B cell (primary cell): ENCODE results near the gene NOS3. TPM values are rescaled to one million over a fixed set of nuclear protein-coding genes. Genes with fewer than 3 reads are reported as not detected.

Experiments
- ATAC-seq: fragments of 200-7000 bp; cut with Tn5 transposase; one replicate; pipeline ENCODE4 v1.10.0; 2021; ENCODE audit warnings: low read depth, mild to moderate bottlenecking, moderate number of reproducible peaks, moderate library complexity
- CTCF ChIA-PET: fragments of 350-600 bp; sonication (Branson Sonifier 250); formaldehyde crosslinking; loops from one replicate; lab custom pipeline; 2021; ENCODE audit warnings: antibody characterized with exemption, inconsistent platforms; lab: Charles Lee
- POLR2A ChIA-PET: fragments of 350-600 bp; sonication (Branson Sonifier 250); formaldehyde crosslinking; loops from one replicate; lab custom pipeline; 2021; ENCODE audit warnings: antibody characterized with exemption; lab: Charles Lee
- DNase-seq: peaks from one replicate; pipeline ENCODE4 v3.0.0; 2013
- H2AFZ ChIP-seq: 2 replicates; pipeline ENCODE4 v1.6.1; 2012; ENCODE audit warnings: mild to moderate bottlenecking, low read depth, low read length; ENCODE audit not compliant: insufficient read depth, poor library complexity, severe bottlenecking
- H3K27ac ChIP-seq, 2 donors: 1 replicate in 1 of 2; 2 replicates in 1 of 2; pipeline ENCODE4 v1.5.1; 2012 to 2013; ENCODE audit warnings: low read length in 2 of 2, mild to moderate bottlenecking in 2 of 2, moderate library complexity in 1 of 2
- H3K27me3 ChIP-seq, 4 experiments: fragments of 200-600 bp in 1 of 4; sonication (generic) in 1 of 4; replicated peaks in 1 of 4; 1 replicate in 2 of 4; 2 replicates in 2 of 4; pipeline versions ENCODE4 v1.6.1 to v1.7.0; 2013 to 2016; ENCODE audit warnings: low read length in 3 of 4, mild to moderate bottlenecking in 2 of 4, mixed read lengths in 1 of 4, moderate library complexity in 1 of 4; ENCODE audit not compliant: insufficient read depth in 4 of 4, control insufficient read depth in 3 of 4; ENCODE audit errors: control extremely low read depth in 1 of 4
- H3K36me3 ChIP-seq, 2 experiments: replicated peaks in 1 of 2; 1 replicate in 1 of 2; 2 replicates in 1 of 2; pipeline versions ENCODE4 v1.6.1 to v1.7.1; 2013; ENCODE audit warnings: low read length in 1 of 2; ENCODE audit not compliant: insufficient read depth in 2 of 2, control insufficient read depth in 1 of 2; ENCODE audit errors: control extremely low read depth in 1 of 2, extremely low read depth in 1 of 2
- H3K4me1 ChIP-seq, 2 donors: fragments of 200-600 bp in 1 of 2; sonication (generic) in 1 of 2; 1 replicate in 1 of 2; 2 replicates in 1 of 2; pipeline versions ENCODE4 v1.5.1 to v1.6.1; 2013 to 2017; ENCODE audit warnings: low read length in 2 of 2; ENCODE audit not compliant: control insufficient read depth in 2 of 2, insufficient read depth in 2 of 2
- H3K4me2 ChIP-seq: replicated peaks from 2 replicates; pipeline ENCODE3; 2012; ENCODE audit warnings: mild to moderate bottlenecking, low read depth, low read length; ENCODE audit not compliant: poor library complexity, severe bottlenecking
- H3K4me3 ChIP-seq, 5 experiments: fragments of 200-600 bp in 1 of 5; sonication (generic) in 1 of 5; 1 replicate in 3 of 5; 2 replicates in 2 of 5; pipeline versions ENCODE4 v1.5.1 to v1.7.0; 2011 to 2016; ENCODE audit warnings: low read length in 4 of 5, mild to moderate bottlenecking in 4 of 5, low read depth in 2 of 5, control low read depth in 1 of 5, moderate library complexity in 1 of 5; ENCODE audit not compliant: insufficient read depth in 1 of 5; ENCODE audit errors: control extremely low read depth in 1 of 5, extremely low read depth in 1 of 5
- H3K79me2 ChIP-seq: fragments of 200-600 bp; sonication (generic); one replicate; pipeline ENCODE4 v1.6.0; 2016; ENCODE audit warnings: low read length; ENCODE audit not compliant: control insufficient read depth, insufficient read depth
- H3K9ac ChIP-seq: fragments of 200-600 bp; sonication (generic); 2 replicates; pipeline ENCODE4 v1.6.1; 2017; ENCODE audit warnings: mild to moderate bottlenecking, low read length, moderate library complexity
- H3K9me3 ChIP-seq, 3 donors: one replicate each; pipeline versions ENCODE4 v1.6.1 to v1.7.1; 2013; ENCODE audit warnings: low read length in 2 of 3; ENCODE audit not compliant: control insufficient read depth in 2 of 3, insufficient read depth in 1 of 3; ENCODE audit errors: control extremely low read depth in 1 of 3
- H4K20me1 ChIP-seq: 2 replicates; pipeline ENCODE4 v1.6.0; 2012; ENCODE audit warnings: mild to moderate bottlenecking, low read length; ENCODE audit not compliant: insufficient read depth, control insufficient read depth, poor library complexity, severe bottlenecking
- H3K27ac Mint-ChIP-seq: one replicate; pipeline ENCODE4 v1.8.0; 2021; ENCODE audit warnings: mixed read lengths
- H3K27me3 Mint-ChIP-seq: one replicate; pipeline ENCODE4 v1.8.0; 2021; ENCODE audit warnings: mixed read lengths
- H3K4me1 Mint-ChIP-seq: one replicate; pipeline ENCODE4 v1.8.0; 2021; ENCODE audit warnings: mixed read lengths
- H3K4me3 Mint-ChIP-seq: one replicate; pipeline ENCODE4 v1.8.0; 2021; ENCODE audit warnings: mixed read lengths
- H3K9me3 Mint-ChIP-seq: one replicate; pipeline ENCODE4 v1.8.0; 2022; ENCODE audit warnings: mixed read lengths; ENCODE audit not compliant: insufficient read depth
- CTCF ChIP-seq: fragments of 200-600 bp; IDR thresholded peaks from one replicate; pipeline ENCODE4 v1.8.0; 2022; ENCODE audit warnings: antibody characterized with exemption, mild to moderate bottlenecking
- EZH2 ChIP-seq: IDR thresholded peaks from 2 replicates; pipeline ENCODE4 v1.6.1; 2012; ENCODE audit warnings: borderline replicate concordance, low read depth, mild to moderate bottlenecking, moderate library complexity, low read length; ENCODE audit not compliant: insufficient read depth, poor library complexity, severe bottlenecking
- WGBS: methylation state at CpG from one replicate; pipeline ENCODE4 v1.1.5; 2013; ENCODE audit warnings: missing lambda C conversion rate; ENCODE audit not compliant: insufficient coverage; 5-methylcytosine and 5-hydroxymethylcytosine counted together
- intact Hi-C: fragments of 100-400 bp; cut with micrococcal nuclease; formaldehyde crosslinking; loops from one replicate; pipeline ENCODE4 v1.10.0; 2022
- polyA plus RNA-seq: library from polyadenylated mRNA; depleted of rRNA; stranded (reverse); fragments of >200 nt; gene quantifications from 2 replicates; pipeline ENCODE4 v1.2.3, GENCODE V29; 2012
- total RNA-seq, 2 donors: library from RNA; stranded (reverse); fragments of 120-200 nt in 1 of 2; gene quantifications; 1 replicate in 1 of 2; 2 replicates in 1 of 2; pipeline versions ENCODE4 v1.2.3 to v1.2.4, GENCODE V29; 2013 to 2022

NOS3 gene
- total and polyA plus RNA-seq, 2 donors (not counting 1 experiment from before 2014, with no cell fraction given) = 0.39 to 0.54 TPM

GRCh38 chr7:150951521-150951920 lies 39.3 kb upstream of the NOS3 start:
- DNase-seq (no peak), ATAC-seq (no peak)
- peaks cover 0 to 17% (median 0%) of the 10 kb centered on the region in 4 experiments for H3K27me3 ChIP-seq
- ChIA-PET POLR2A (no interaction called here), CTCF (no interaction called here)
- no peaks in the 10 kb centered on the region for H3K4me1 Mint-ChIP-seq
- H4K20me1 ChIP-seq = no peaks in the 10 kb centered on the region
- H3K27ac ChIP-seq = no peak overlapping the region
- H3K9ac ChIP-seq = no peak overlapping the region
- no peak overlapping the region for H3K27ac Mint-ChIP-seq
- H3K27me3 Mint-ChIP-seq = peaks cover 33% of the 10 kb centered on the region
- TF ChIP-seq EZH2 (no peak), CTCF (no peak)
- no peaks in the 10 kb centered on the region for H3K9me3 ChIP-seq
- H3K36me3 ChIP-seq = no peaks in the 10 kb centered on the region
- no peaks in the 10 kb centered on the region for H3K79me2 ChIP-seq
- WGBS = 97% methylated on average over 25 of the region's 28 CpGs
- H3K4me2 ChIP-seq = no peak overlapping the region
- no peak overlapping the region for H3K4me3 ChIP-seq
- H3K9me3 Mint-ChIP-seq = no peaks in the 10 kb centered on the region
- H3K4me1 ChIP-seq = no peaks in the 10 kb centered on the region
- intact Hi-C loops = no loop called here
- H3K4me3 Mint-ChIP-seq = no peak overlapping the region
- H2AFZ ChIP-seq = no peak overlapping the region

- no peak for TF ChIP-seq CTCF
- TF ChIP-seq EZH2 = no peak
- H3K4me1 ChIP-seq = no peaks in the 10 kb centered on the region
- H3K4me3 ChIP-seq = no peak overlapping the region
- DNase-seq (no peak), ATAC-seq (no peak)
- Mint-ChIP-seq H3K4me1 (no peaks in the 10 kb centered on the region), H3K27me3 (peaks cover 42% of the 10 kb centered on the region), H3K27ac (no peak overlapping the region), H3K4me3 (no peak overlapping the region), H3K9me3 (no peaks in the 10 kb centered on the region)
- no peak overlapping the region for H3K9ac ChIP-seq
- H3K27me3 ChIP-seq = peaks cover 0 to 21% (median 0%) of the 10 kb centered on the region in 4 experiments
- ChIA-PET POLR2A (no interaction called here), CTCF (no interaction called here)
- WGBS = 90% methylated on average over 33 of the region's 33 CpGs
- no peak overlapping the region for H3K27ac ChIP-seq
- no peaks in the 10 kb centered on the region for H4K20me1 ChIP-seq
- no peaks in the 10 kb centered on the region for H3K79me2 ChIP-seq
- H3K4me2 ChIP-seq = no peak overlapping the region
- intact Hi-C loops = no loop called here
- H3K36me3 ChIP-seq = no peaks in the 10 kb centered on the region
- H3K9me3 ChIP-seq = no peaks in the 10 kb centered on the region
- H2AFZ ChIP-seq = no peak overlapping the region
These were observed 38.3 kb upstream of the NOS3 start for GRCh38 chr7:150952331-150953050.
